Keratinocyte (primary cell): ENCODE results near the gene MYO1H. TPM values are rescaled to one million over a fixed set of nuclear protein-coding genes. Genes with fewer than 3 reads are reported as not detected.

ENCODE experiments used
- DNase-seq: peaks from one replicate; pipeline ENCODE4 v3.0.0-alpha.2; 2011; ENCODE audit warnings: low read depth, missing footprints, low spot score
- FAIRE-seq: peaks from 2 replicates; lab custom pipeline; 2011; peaks lifted over from hg19 to GRCh38; lab: Jason Lieb, UNC
- H2AFZ ChIP-seq: 2 replicates; pipeline ENCODE4 v1.6.0; 2012; ENCODE audit warnings: low read length, control low read depth, inconsistent platforms; ENCODE audit not compliant: control insufficient read depth
- H3K27ac ChIP-seq: 2 replicates; pipeline ENCODE4 v1.5.1; 2011; ENCODE audit warnings: low read length; ENCODE audit not compliant: control insufficient read depth, insufficient read depth
- H3K27me3 ChIP-seq: 3 replicates; pipeline ENCODE4 v1.6.0; 2011; ENCODE audit warnings: low read length; ENCODE audit not compliant: control insufficient read depth, insufficient read depth; ENCODE audit errors: extremely low read depth
- H3K36me3 ChIP-seq, 2 experiments: 2 replicates in 1 of 2; 3 replicates in 1 of 2; pipeline ENCODE4 v1.5.1; 2011; ENCODE audit warnings: low read length in 2 of 2, mild to moderate bottlenecking in 1 of 2; ENCODE audit not compliant: control insufficient read depth in 2 of 2, insufficient read depth in 2 of 2; ENCODE audit errors: extremely low read depth in 1 of 2
- H3K4me1 ChIP-seq: 3 replicates; pipeline ENCODE4 v1.5.1; 2011; ENCODE audit warnings: low read length; ENCODE audit not compliant: control insufficient read depth, insufficient read depth; ENCODE audit errors: extremely low read depth
- H3K4me2 ChIP-seq: 3 replicates; pipeline ENCODE4 v1.6.0; 2011; ENCODE audit warnings: low read depth, low read length; ENCODE audit not compliant: control insufficient read depth, insufficient read depth; ENCODE audit errors: extremely low read depth
- H3K4me3 ChIP-seq, 3 experiments: fragments of 200-600 bp in 1 of 3; sonication (generic) in 1 of 3; 2 replicates in 2 of 3; 3 replicates in 1 of 3; pipeline ENCODE4 v1.5.1; 2011 to 2016; ENCODE audit warnings: low read length in 3 of 3, mild to moderate bottlenecking in 3 of 3, control low read depth in 2 of 3, inconsistent platforms in 1 of 3, low read depth in 1 of 3, mixed read lengths in 1 of 3, mixed run types in 1 of 3, moderate library complexity in 1 of 3; ENCODE audit not compliant: control insufficient read depth in 2 of 3, insufficient read depth in 2 of 3; ENCODE audit errors: extremely low read depth in 1 of 3
- H3K79me2 ChIP-seq: 2 replicates; pipeline ENCODE4 v1.6.0; 2012; ENCODE audit warnings: low read length; ENCODE audit not compliant: control insufficient read depth, insufficient read depth
- H3K9ac ChIP-seq: 3 replicates; pipeline ENCODE4 v1.6.0; 2011; ENCODE audit warnings: low read length; ENCODE audit not compliant: control insufficient read depth, insufficient read depth; ENCODE audit errors: extremely low read depth
- H3K9me1 ChIP-seq: 3 replicates; pipeline ENCODE4 v1.6.0; 2011; ENCODE audit warnings: low read length; ENCODE audit not compliant: control insufficient read depth, insufficient read depth; ENCODE audit errors: extremely low read depth
- H3K9me3 ChIP-seq: 2 replicates; pipeline ENCODE4 v1.5.1; 2012; ENCODE audit warnings: low read depth, low read length; ENCODE audit not compliant: control insufficient read depth
- H4K20me1 ChIP-seq: 3 replicates; pipeline ENCODE4 v1.6.0; 2011; ENCODE audit warnings: low read length; ENCODE audit not compliant: control insufficient read depth, insufficient read depth; ENCODE audit errors: extremely low read depth
- EZH2 ChIP-seq: IDR thresholded peaks from one replicate; pipeline ENCODE4 v1.6.1; 2012; ENCODE audit warnings: inconsistent platforms, mild to moderate bottlenecking, low read length, moderate library complexity
- dilution Hi-C: fragments of 300-500 bp; cut with MboI; formaldehyde crosslinking; loops from one replicate; pipeline ENCODE4 v1.7.0; 2020; ENCODE audit warnings: low sequenced_read_pairs; ENCODE audit not compliant: extremely low pct_ligation_motif_present
- polyA plus RNA-seq, 5 experiments: library from polyadenylated mRNA; depleted of rRNA in 3 of 5; stranded (reverse) in 3 of 5; stranded (forward) in 1 of 5; unstranded in 1 of 5; fragments of >200 nt; gene quantifications; 1 replicate in 1 of 5; 2 replicates in 3 of 5; 3 replicates in 1 of 5; pipeline versions ENCODE4 v1.2.1 to v1.2.3, GENCODE V29; 2011 to 2012; ENCODE audit warnings: missing spikeins in 2 of 5, low read depth in 1 of 5, low replicate concordance in 1 of 5
- TF ChIP-seq, protein P1 (sequence below), 3 experiments: IDR thresholded peaks in 1 of 3; conservative IDR thresholded peaks in 1 of 3; optimal IDR thresholded peaks in 1 of 3; 2 replicates in 2 of 3; 3 replicates in 1 of 3; pipeline versions ENCODE3 to v1.5.1; 2011; ENCODE audit warnings: low read length in 3 of 3, mild to moderate bottlenecking in 3 of 3, moderate library complexity in 2 of 3, control low read depth in 1 of 3, inconsistent platforms in 1 of 3; ENCODE audit not compliant: insufficient read depth in 2 of 3; ENCODE audit errors: extremely low read depth in 1 of 3

The MYO1H gene
- polyA plus RNA-seq, 1 donor (not counting 4 experiments of a cell fraction or from before 2014, with no cell fraction given), result not detected

DNA sequence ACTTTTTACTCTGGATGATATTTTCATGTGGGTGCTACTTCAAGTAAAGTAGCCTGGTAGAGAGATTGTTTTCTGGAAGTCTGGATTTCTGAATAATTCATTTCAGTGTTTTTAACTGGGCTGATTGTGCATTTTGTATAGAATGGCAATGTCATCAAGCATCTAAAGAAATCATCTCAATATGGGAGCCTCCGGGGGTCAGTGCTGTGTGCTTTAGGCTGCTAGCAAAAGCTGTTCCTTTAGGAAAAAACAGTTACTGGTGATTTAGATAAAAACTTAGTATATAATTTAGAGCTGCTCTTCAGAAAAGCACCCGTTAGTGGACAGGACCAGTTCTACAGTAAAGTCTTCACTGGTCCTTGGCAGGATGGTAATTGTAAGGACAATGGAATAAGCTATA, 134.8 kb downstream of the MYO1H start:
- dilution Hi-C loops, result no loop called here
- Histone ChIP-seq H3K4me2 (no peak overlapping the region), H3K9me1 (no peaks in the 10 kb centered on the region), H3K27ac (no peak overlapping the region), H3K4me1 (peaks cover 6% of the 10 kb centered on the region), H3K27me3 (no peaks in the 10 kb centered on the region), H3K4me3 (no peak overlapping the region), H3K9me3 (no peaks in the 10 kb centered on the region), H2AFZ (no peak overlapping the region), H3K36me3 (peaks cover 22 to 24% of the 10 kb centered on the region in 2 experiments), H3K79me2 (peaks cover 23% of the 10 kb centered on the region), H4K20me1 (no peaks in the 10 kb centered on the region), H3K9ac (no peak overlapping the region)
- no peak for DNase-seq
- TF ChIP-seq, protein P1, sequence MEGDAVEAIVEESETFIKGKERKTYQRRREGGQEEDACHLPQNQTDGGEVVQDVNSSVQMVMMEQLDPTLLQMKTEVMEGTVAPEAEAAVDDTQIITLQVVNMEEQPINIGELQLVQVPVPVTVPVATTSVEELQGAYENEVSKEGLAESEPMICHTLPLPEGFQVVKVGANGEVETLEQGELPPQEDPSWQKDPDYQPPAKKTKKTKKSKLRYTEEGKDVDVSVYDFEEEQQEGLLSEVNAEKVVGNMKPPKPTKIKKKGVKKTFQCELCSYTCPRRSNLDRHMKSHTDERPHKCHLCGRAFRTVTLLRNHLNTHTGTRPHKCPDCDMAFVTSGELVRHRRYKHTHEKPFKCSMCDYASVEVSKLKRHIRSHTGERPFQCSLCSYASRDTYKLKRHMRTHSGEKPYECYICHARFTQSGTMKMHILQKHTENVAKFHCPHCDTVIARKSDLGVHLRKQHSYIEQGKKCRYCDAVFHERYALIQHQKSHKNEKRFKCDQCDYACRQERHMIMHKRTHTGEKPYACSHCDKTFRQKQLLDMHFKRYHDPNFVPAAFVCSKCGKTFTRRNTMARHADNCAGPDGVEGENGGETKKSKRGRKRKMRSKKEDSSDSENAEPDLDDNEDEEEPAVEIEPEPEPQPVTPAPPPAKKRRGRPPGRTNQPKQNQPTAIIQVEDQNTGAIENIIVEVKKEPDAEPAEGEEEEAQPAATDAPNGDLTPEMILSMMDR (optimal IDR thresholded peaks at IDR 0.05 in 1 of 3, IDR thresholded peaks at IDR 0.05 in 1 of 3, conservative IDR thresholded peaks at IDR 0.05 in 1 of 3; ENCODE audit: extremely low read depth in 1 of 3, insufficient read depth in 2 of 3, low read length in 3 of 3), result no peak
- TF ChIP-seq EZH2, result no peak
- no peak for FAIRE-seq

- dilution Hi-C loops, result no loop called here
- Histone ChIP-seq H3K9me1 (no peaks in the 10 kb centered on the region), H3K36me3 (peaks cover 25 to 26% of the 10 kb centered on the region in 2 experiments), H3K27ac (no peak overlapping the region), H3K4me1 (peaks cover 6% of the 10 kb centered on the region), H2AFZ (no peak overlapping the region), H4K20me1 (no peaks in the 10 kb centered on the region), H3K9ac (no peak overlapping the region), H3K9me3 (no peaks in the 10 kb centered on the region), H3K27me3 (no peaks in the 10 kb centered on the region), H3K4me2 (no peak overlapping the region), H3K79me2 (peaks cover 19% of the 10 kb centered on the region), H3K4me3 (no peak overlapping the region)
- no peak for DNase-seq
- FAIRE-seq, result no peak
- TF ChIP-seq EZH2, result no peak
- TF ChIP-seq, protein P1 (optimal IDR thresholded peaks at IDR 0.05 in 1 of 3, IDR thresholded peaks at IDR 0.05 in 1 of 3, conservative IDR thresholded peaks at IDR 0.05 in 1 of 3; ENCODE audit: extremely low read depth in 1 of 3, insufficient read depth in 2 of 3, low read length in 3 of 3), result no peak
Observed at GRCh38 chr12:109482894-109483293, 135.2 kb downstream of the MYO1H start.
